Measurements from ENCODE around the gene DIAPH3. TPM values are rescaled to one million over a fixed set of nuclear protein-coding genes. Genes with fewer than 3 reads are reported as not detected.
A peak's percentile ranks its signal among the peaks of the same experiment; 100 is the strongest.

DIAPH3 gene
- total RNA-seq, 5 donors from 2014 or later (not counting 1 experiment from before 2014, with no cell fraction given), result 0.14 to 0.45 (median 0.30) TPM

- Mint-ChIP-seq H3K9me3 (peaks cover 0 to 3% (median 0%) of the 10 kb centered on the region in 3 donors), H3K4me1 (peaks cover 0 to 7% (median 5%) of the 10 kb centered on the region in 3 donors), H3K36me3 (no peaks in the 10 kb centered on the region), H3K4me3 (no peak overlapping the region), H3K27me3 (no peaks in the 10 kb centered on the region), H3K27ac (no peak overlapping the region)
- ATAC-seq (replicated peaks in 1 of 4) (no peak), DNase-seq (peak in 1 of 35 experiments; percentile 7)
- no peak overlapping the region for H3K4me3 ChIP-seq (ENCODE audit: control insufficient read depth in 1 of 2, extremely low read depth in 1 of 2, low read length in 1 of 2)
- no peak overlapping the region for H3K27ac ChIP-seq (ENCODE audit: low read length)
- H3K27me3 ChIP-seq (replicated peaks in 1 of 2; ENCODE audit: control insufficient read depth in 2 of 2, extremely low read depth in 1 of 2, insufficient read depth in 2 of 2, low read length in 1 of 2), result peaks cover 0 to 3% of the 10 kb centered on the region in 2 experiments
- H3K4me1 ChIP-seq (ENCODE audit: control insufficient read depth in 1 of 2, extremely low read depth in 1 of 2, insufficient read depth in 2 of 2, low read length in 2 of 2), result no peaks in the 10 kb centered on the region
- POLR2A ChIA-PET, result no interaction called here
- no peaks in the 10 kb centered on the region for H3K9me3 ChIP-seq
- CTCF ChIA-PET, result no interaction called here
- H3K36me3 ChIP-seq (ENCODE audit: control insufficient read depth in 2 of 2, extremely low read depth in 1 of 2, insufficient read depth in 1 of 2, low read length in 1 of 2), result no peaks in the 10 kb centered on the region
Measured at GRCh38 chr13:60155978-60156377, 7.8 kb downstream of the DIAPH3 start.

- Mint-ChIP-seq H3K36me3 (no peaks in the 10 kb centered on the region), H3K27me3 (no peaks in the 10 kb centered on the region), H3K4me3 (no peak overlapping the region), H3K27ac (no peak overlapping the region), H3K4me1 (peaks cover 0 to 12% (median 5%) of the 10 kb centered on the region in 3 donors), H3K9me3 (peaks cover 0 to 3% (median 0%) of the 10 kb centered on the region in 3 donors)
- DNase-seq (no peak), ATAC-seq (replicated peaks in 1 of 4) (no peak)
- Histone ChIP-seq H3K27ac (ENCODE audit: low read length) (no peak overlapping the region), H3K9me3 (no peaks in the 10 kb centered on the region), H3K4me3 (ENCODE audit: control insufficient read depth in 1 of 2, extremely low read depth in 1 of 2, low read length in 1 of 2) (no peak overlapping the region), H3K4me1 (ENCODE audit: control insufficient read depth in 1 of 2, extremely low read depth in 1 of 2, insufficient read depth in 2 of 2, low read length in 2 of 2) (no peaks in the 10 kb centered on the region), H3K36me3 (ENCODE audit: control insufficient read depth in 2 of 2, extremely low read depth in 1 of 2, insufficient read depth in 1 of 2, low read length in 1 of 2) (no peaks in the 10 kb centered on the region), H3K27me3 (replicated peaks in 1 of 2; ENCODE audit: control insufficient read depth in 2 of 2, extremely low read depth in 1 of 2, insufficient read depth in 2 of 2, low read length in 1 of 2) (no peaks in the 10 kb centered on the region)
- POLR2A ChIA-PET, result no interaction called here
- CTCF ChIA-PET, result interaction anchor here in 1 of 2 donors (0.7 to 1.0 kb wide), 2 partner anchors 40 to 763 kb away, joined by 3 to 4 read pairs; no protein-coding TSS in a partner anchor
Measured at GRCh38 chr13:60152904-60153303, 10.8 kb downstream of the DIAPH3 start.

GRCh38 chr13:60152114-60152513 is 11.6 kb downstream of the DIAPH3 start:
- Mint-ChIP-seq H3K27me3 (no peaks in the 10 kb centered on the region), H3K27ac (no peak overlapping the region), H3K4me1 (peaks cover 0 to 12% (median 5%) of the 10 kb centered on the region in 3 donors), H3K9me3 (no peaks in the 10 kb centered on the region), H3K36me3 (no peaks in the 10 kb centered on the region), H3K4me3 (no peak overlapping the region)
- Histone ChIP-seq H3K4me3 (ENCODE audit: control insufficient read depth in 1 of 2, extremely low read depth in 1 of 2, low read length in 1 of 2) (no peak overlapping the region), H3K36me3 (ENCODE audit: control insufficient read depth in 2 of 2, extremely low read depth in 1 of 2, insufficient read depth in 1 of 2, low read length in 1 of 2) (no peaks in the 10 kb centered on the region), H3K4me1 (ENCODE audit: control insufficient read depth in 1 of 2, extremely low read depth in 1 of 2, insufficient read depth in 2 of 2, low read length in 2 of 2) (no peaks in the 10 kb centered on the region), H3K27me3 (replicated peaks in 1 of 2; ENCODE audit: control insufficient read depth in 2 of 2, extremely low read depth in 1 of 2, insufficient read depth in 2 of 2, low read length in 1 of 2) (no peaks in the 10 kb centered on the region), H3K27ac (ENCODE audit: low read length) (no peak overlapping the region), H3K9me3 (no peaks in the 10 kb centered on the region)
- no peak for DNase-seq
- ATAC-seq (replicated peaks in 1 of 4), result no peak
- ChIA-PET POLR2A (no interaction called here), CTCF (interaction anchor here in 1 of 2 donors (0.7 to 1.0 kb wide), 2 partner anchors 40 to 762 kb away, joined by 3 to 4 read pairs; no protein-coding TSS in a partner anchor)

DNA sequence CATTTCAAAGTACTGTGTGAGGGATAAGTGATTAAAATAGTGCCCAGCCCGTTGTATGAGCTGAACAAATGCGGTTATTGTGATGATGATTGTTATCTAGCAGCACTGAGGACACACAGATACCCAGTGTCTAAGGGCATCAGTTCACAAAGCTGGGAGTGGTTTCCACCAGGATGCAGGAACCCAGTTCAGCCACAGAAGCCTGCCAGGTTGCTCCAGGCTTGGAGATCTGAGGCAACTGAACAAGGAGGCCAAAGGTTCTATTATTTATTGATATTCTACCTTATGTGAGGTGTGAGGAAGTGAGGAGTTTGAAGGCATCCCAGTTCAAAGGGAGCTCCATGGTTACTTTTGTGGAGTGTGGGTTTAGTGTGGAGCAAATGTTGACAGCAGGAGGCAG is 13.2 kb downstream of the DIAPH3 start:
- Mint-ChIP-seq H3K4me1 (peaks cover 0 to 12% (median 3%) of the 10 kb centered on the region in 3 donors), H3K36me3 (no peaks in the 10 kb centered on the region), H3K9me3 (no peaks in the 10 kb centered on the region), H3K27ac (no peak overlapping the region), H3K4me3 (no peak overlapping the region), H3K27me3 (no peaks in the 10 kb centered on the region)
- Histone ChIP-seq H3K27ac (ENCODE audit: low read length) (no peak overlapping the region), H3K36me3 (ENCODE audit: control insufficient read depth in 2 of 2, extremely low read depth in 1 of 2, insufficient read depth in 1 of 2, low read length in 1 of 2) (no peaks in the 10 kb centered on the region), H3K9me3 (no peaks in the 10 kb centered on the region), H3K4me1 (ENCODE audit: control insufficient read depth in 1 of 2, extremely low read depth in 1 of 2, insufficient read depth in 2 of 2, low read length in 2 of 2) (no peaks in the 10 kb centered on the region), H3K4me3 (ENCODE audit: control insufficient read depth in 1 of 2, extremely low read depth in 1 of 2, low read length in 1 of 2) (no peak overlapping the region), H3K27me3 (replicated peaks in 1 of 2; ENCODE audit: control insufficient read depth in 2 of 2, extremely low read depth in 1 of 2, insufficient read depth in 2 of 2, low read length in 1 of 2) (no peaks in the 10 kb centered on the region)
- POLR2A ChIA-PET, result interaction anchor here in 1 of 2 donors (0.6 kb wide), 1 partner anchor 1009 kb away, joined by 10 read pairs; no protein-coding TSS in a partner anchor
- WGBS (ENCODE audit: insufficient coverage), result 100% methylated on average over 2 of the region's 2 CpGs
- DNase-seq, result no peak
- CTCF ChIA-PET, result no interaction called here
- ATAC-seq (replicated peaks in 1 of 4), result no peak

DNA sequence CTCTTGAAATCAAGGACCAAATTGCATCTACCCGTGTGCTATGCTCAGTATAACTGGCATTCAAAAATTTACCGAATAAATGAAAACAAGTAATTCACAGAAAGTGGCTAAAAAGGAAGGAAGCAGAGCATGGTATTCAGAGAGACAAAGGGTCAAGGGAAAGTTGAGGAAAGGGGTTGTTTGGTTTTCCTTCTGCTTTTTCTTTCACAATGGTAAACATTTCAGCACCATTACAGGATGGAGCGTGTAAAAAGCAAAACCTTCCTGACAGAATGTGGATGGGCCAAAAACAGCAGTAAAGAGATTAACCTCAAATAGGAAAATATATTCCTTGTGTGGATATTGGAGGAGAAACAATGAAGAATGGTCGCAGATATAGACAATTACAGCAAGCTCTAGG is 14.8 kb downstream of the DIAPH3 start:
- no peak for DNase-seq
- no peaks in the 10 kb centered on the region for H3K9me3 Mint-ChIP-seq
- WGBS (ENCODE audit: insufficient coverage), result no CpG with 5 or more reads among the region's 4 CpGs
- no peaks in the 10 kb centered on the region for H3K27me3 Mint-ChIP-seq
- H3K27me3 ChIP-seq (replicated peaks in 1 of 2; ENCODE audit: control insufficient read depth in 2 of 2, extremely low read depth in 1 of 2, insufficient read depth in 2 of 2, low read length in 1 of 2), result no peaks in the 10 kb centered on the region
- POLR2A ChIA-PET, result no interaction called here
- no peak overlapping the region for H3K27ac Mint-ChIP-seq
- no peak overlapping the region for H3K4me3 Mint-ChIP-seq
- H3K27ac ChIP-seq (ENCODE audit: low read length), result no peak overlapping the region
- H3K36me3 ChIP-seq (ENCODE audit: control insufficient read depth in 2 of 2, extremely low read depth in 1 of 2, insufficient read depth in 1 of 2, low read length in 1 of 2), result no peaks in the 10 kb centered on the region
- H3K4me1 Mint-ChIP-seq, result peaks cover 0 to 12% (median 3%) of the 10 kb centered on the region in 3 donors
- CTCF ChIA-PET, result no interaction called here
- no peak for ATAC-seq (replicated peaks in 1 of 4)
- no peak overlapping the region for H3K4me3 ChIP-seq (ENCODE audit: control insufficient read depth in 1 of 2, extremely low read depth in 1 of 2, low read length in 1 of 2)
- no peaks in the 10 kb centered on the region for H3K36me3 Mint-ChIP-seq
- no peaks in the 10 kb centered on the region for H3K9me3 ChIP-seq
- no peaks in the 10 kb centered on the region for H3K4me1 ChIP-seq (ENCODE audit: control insufficient read depth in 1 of 2, extremely low read depth in 1 of 2, insufficient read depth in 2 of 2, low read length in 2 of 2)

GRCh38 chr13:60147361-60147760 is 16.4 kb downstream of the DIAPH3 start:
- no peaks in the 10 kb centered on the region for H3K9me3 Mint-ChIP-seq
- ChIA-PET POLR2A (no interaction called here), CTCF (no interaction called here)
- no peak for ATAC-seq (replicated peaks in 1 of 4)
- no peak overlapping the region for H3K27ac Mint-ChIP-seq
- no peaks in the 10 kb centered on the region for H3K36me3 Mint-ChIP-seq
- no peaks in the 10 kb centered on the region for H3K27me3 Mint-ChIP-seq
- no peak overlapping the region for H3K4me3 ChIP-seq (ENCODE audit: control insufficient read depth in 1 of 2, extremely low read depth in 1 of 2, low read length in 1 of 2)
- H3K4me1 Mint-ChIP-seq, result peaks cover 0 to 10% (median 0%) of the 10 kb centered on the region in 3 donors
- DNase-seq, result no peak
- no peak overlapping the region for H3K27ac ChIP-seq (ENCODE audit: low read length)
- no peaks in the 10 kb centered on the region for H3K27me3 ChIP-seq (replicated peaks in 1 of 2; ENCODE audit: control insufficient read depth in 2 of 2, extremely low read depth in 1 of 2, insufficient read depth in 2 of 2, low read length in 1 of 2)
- H3K4me3 Mint-ChIP-seq, result no peak overlapping the region
- H3K36me3 ChIP-seq (ENCODE audit: control insufficient read depth in 2 of 2, extremely low read depth in 1 of 2, insufficient read depth in 1 of 2, low read length in 1 of 2), result no peaks in the 10 kb centered on the region
- no peaks in the 10 kb centered on the region for H3K4me1 ChIP-seq (ENCODE audit: control insufficient read depth in 1 of 2, extremely low read depth in 1 of 2, insufficient read depth in 2 of 2, low read length in 2 of 2)
- no peaks in the 10 kb centered on the region for H3K9me3 ChIP-seq

- POLR2A ChIA-PET, result interaction anchor here in 1 of 2 donors (0.6 kb wide), 1 partner anchor 1044 kb away, joined by 3 read pairs; no protein-coding TSS in a partner anchor
- Mint-ChIP-seq H3K9me3 (no peaks in the 10 kb centered on the region), H3K27ac (no peak overlapping the region), H3K4me1 (peaks cover 0 to 7% (median 0%) of the 10 kb centered on the region in 3 donors), H3K4me3 (no peak overlapping the region), H3K36me3 (no peaks in the 10 kb centered on the region), H3K27me3 (no peaks in the 10 kb centered on the region)
- Histone ChIP-seq H3K4me1 (ENCODE audit: control insufficient read depth in 1 of 2, extremely low read depth in 1 of 2, insufficient read depth in 2 of 2, low read length in 2 of 2) (no peaks in the 10 kb centered on the region), H3K36me3 (ENCODE audit: control insufficient read depth in 2 of 2, extremely low read depth in 1 of 2, insufficient read depth in 1 of 2, low read length in 1 of 2) (no peaks in the 10 kb centered on the region), H3K27me3 (replicated peaks in 1 of 2; ENCODE audit: control insufficient read depth in 2 of 2, extremely low read depth in 1 of 2, insufficient read depth in 2 of 2, low read length in 1 of 2) (no peaks in the 10 kb centered on the region), H3K4me3 (ENCODE audit: control insufficient read depth in 1 of 2, extremely low read depth in 1 of 2, low read length in 1 of 2) (no peak overlapping the region), H3K27ac (ENCODE audit: low read length) (no peak overlapping the region), H3K9me3 (no peaks in the 10 kb centered on the region)
- WGBS (ENCODE audit: insufficient coverage), result no CpG with 5 or more reads among the region's 2 CpGs
- CTCF ChIA-PET, result no interaction called here
- no peak for DNase-seq
- ATAC-seq (replicated peaks in 1 of 4), result no peak
Measured at GRCh38 chr13:60146471-60146870, 17.3 kb downstream of the DIAPH3 start.
